HK-2 (cell line): ENCODE results near the gene HCLS1.
"Not testable (repeated sequence)": the region's sequence is repeated elsewhere in the genome, so short reads cannot be mapped to it uniquely, and the experiment has no call there.

ENCODE experiments used
- DNase-seq: peaks from one replicate; pipeline ENCODE4 v3.0.0-alpha.2; 2018; ENCODE audit not compliant: unreplicated experiment

The HCLS1 gene

GRCh38 chr3:121598564-121598963 lies 62.1 kb downstream of the HCLS1 start:
- no peak for DNase-seq

- DNase-seq, result no peak
These were observed 64.8 kb downstream of the HCLS1 start for GRCh38 chr3:121595765-121596406.

- DNase-seq, result no peak
These were observed 65.9 kb downstream of the HCLS1 start for GRCh38 chr3:121594850-121595249.

GRCh38 chr3:121593806-121594205 lies 66.9 kb downstream of the HCLS1 start:
- not testable (repeated sequence) for DNase-seq

GRCh38 chr3:121592856-121593702 lies 67.6 kb downstream of the HCLS1 start, which contains the start of gene FBXO40:
TSS of gene FBXO40 (plus strand) at chr3:121593379. CDS start at chr3:121620576, 27,197 bp downstream.
- DNase-seq, result no peak

GRCh38 chr3:121584418-121584817 lies 76.3 kb downstream of the HCLS1 start:
- no peak for DNase-seq

- DNase-seq, result no peak
These were observed 79.0 kb downstream of the HCLS1 start for GRCh38 chr3:121581691-121582090.
